DND-41 (cell line): ENCODE measurements around the gene CEBPE.

Source experiments
- ATAC-seq: fragments of 200-7000 bp; cut with Tn5 transposase; 3 replicates; pipeline ENCODE4 v1.9.1; 2021; ENCODE audit warnings: low read depth; ENCODE audit not compliant: insufficient read depth
- DNase-seq: peaks from one replicate; pipeline ENCODE4 v3.0.0-alpha.2; 2020
- H2AFZ ChIP-seq: 2 replicates; pipeline ENCODE4 v1.6.0; 2012; ENCODE audit warnings: low read depth, low read length
- H3K27ac ChIP-seq: 2 replicates; pipeline ENCODE4 v1.5.1; 2012; ENCODE audit warnings: low read length, inconsistent platforms
- H3K27me3 ChIP-seq: fragments of 200-600 bp; sonication (generic); 2 replicates; pipeline ENCODE4 v1.6.0; 2012; ENCODE audit warnings: low read length, mild to moderate bottlenecking, inconsistent platforms; ENCODE audit not compliant: insufficient read depth, poor library complexity
- H3K36me3 ChIP-seq: 2 replicates; pipeline ENCODE4 v1.5.1; 2012; ENCODE audit warnings: low read length, inconsistent platforms; ENCODE audit not compliant: insufficient read depth
- H3K4me1 ChIP-seq: 2 replicates; pipeline ENCODE4 v1.5.1; 2012; ENCODE audit warnings: mild to moderate bottlenecking, low read length; ENCODE audit not compliant: insufficient read depth
- H3K4me2 ChIP-seq: 2 replicates; pipeline ENCODE4 v1.6.0; 2012; ENCODE audit warnings: mild to moderate bottlenecking, moderate library complexity, low read length, inconsistent platforms; ENCODE audit not compliant: insufficient read depth
- H3K4me3 ChIP-seq, 2 experiments: fragments of 200-600 bp in 1 of 2; shearing (Covaris generic) in 1 of 2; 2 replicates each; pipeline ENCODE4 v1.5.1; 2012 to 2016; ENCODE audit warnings: inconsistent platforms in 2 of 2, low read length in 2 of 2, mild to moderate bottlenecking in 2 of 2, low read depth in 1 of 2, moderate library complexity in 1 of 2
- H3K79me2 ChIP-seq: 2 replicates; pipeline ENCODE4 v1.6.0; 2012; ENCODE audit warnings: low read length, inconsistent platforms; ENCODE audit not compliant: insufficient read depth
- H3K9ac ChIP-seq: 2 replicates; pipeline ENCODE4 v1.6.0; 2012; ENCODE audit warnings: low read depth, mild to moderate bottlenecking, inconsistent platforms, low read length, moderate library complexity
- H3K9me3 ChIP-seq: 2 replicates; pipeline ENCODE4 v1.5.1; 2012; ENCODE audit warnings: low read length, moderate library complexity, mild to moderate bottlenecking, inconsistent platforms; ENCODE audit not compliant: insufficient read depth, severe bottlenecking
- H4K20me1 ChIP-seq: 2 replicates; pipeline ENCODE4 v1.6.0; 2012; ENCODE audit warnings: low read length; ENCODE audit not compliant: insufficient read depth
- CTCF ChIP-seq: IDR thresholded peaks from 2 replicates; pipeline ENCODE4 v1.5.1; 2012; ENCODE audit warnings: borderline replicate concordance, low read length, moderate library complexity, mild to moderate bottlenecking; ENCODE audit not compliant: poor library complexity, severe bottlenecking; ENCODE audit errors: extremely low read depth
- EZH2 ChIP-seq: IDR thresholded peaks from 3 replicates; pipeline ENCODE4 v1.6.1; 2012; ENCODE audit warnings: borderline replicate concordance, low read depth, mild to moderate bottlenecking, moderate library complexity, low read length, inconsistent platforms; ENCODE audit not compliant: severe bottlenecking

Gene CEBPE

GRCh38 chr14:23125933-23126524, 7.0 kb upstream of the CEBPE start:
- H4K20me1 ChIP-seq = no peaks in the 10 kb centered on the region
- DNase-seq = no peak
- H3K4me2 ChIP-seq = no peak overlapping the region
- H2AFZ ChIP-seq = no peak overlapping the region
- H3K79me2 ChIP-seq = no peaks in the 10 kb centered on the region
- no peak overlapping the region for H3K27ac ChIP-seq
- H3K27me3 ChIP-seq = peaks cover 45% of the 10 kb centered on the region
- H3K9ac ChIP-seq = no peak overlapping the region
- H3K36me3 ChIP-seq = no peaks in the 10 kb centered on the region
- no peak for ATAC-seq
- TF ChIP-seq CTCF = no peak
- no peak for TF ChIP-seq EZH2
- peaks cover 2% of the 10 kb centered on the region; the same call in 1 of the 2 replicates for H3K4me1 ChIP-seq
- no peak overlapping the region for H3K4me3 ChIP-seq
- no peaks in the 10 kb centered on the region for H3K9me3 ChIP-seq

- no peak overlapping the region for H3K27ac ChIP-seq
- ATAC-seq = no peak
- no peak overlapping the region for H2AFZ ChIP-seq
- DNase-seq = no peak
- H3K27me3 ChIP-seq = peaks cover 41% of the 10 kb centered on the region
- no peaks in the 10 kb centered on the region for H3K79me2 ChIP-seq
- H3K36me3 ChIP-seq = no peaks in the 10 kb centered on the region
- H4K20me1 ChIP-seq = no peaks in the 10 kb centered on the region; the same call in 1 of the 2 replicates
- H3K4me3 ChIP-seq = no peak overlapping the region
- H3K4me2 ChIP-seq = no peak overlapping the region
- no peak overlapping the region for H3K9ac ChIP-seq
- H3K4me1 ChIP-seq = peaks cover 5% of the 10 kb centered on the region; the same call in 1 of the 2 replicates
- H3K9me3 ChIP-seq = no peaks in the 10 kb centered on the region
- TF ChIP-seq CTCF (no peak), EZH2 (no peak)
Observed at GRCh38 chr14:23125011-23125410, 6.0 kb upstream of the CEBPE start.

- Histone ChIP-seq H3K4me2 (no peak overlapping the region), H2AFZ (no peak overlapping the region), H3K27ac (no peak overlapping the region), H3K27me3 (peaks cover 41% of the 10 kb centered on the region), H3K4me1 (peaks cover 5% of the 10 kb centered on the region; the same call in 1 of the 2 replicates), H3K36me3 (no peaks in the 10 kb centered on the region), H3K9me3 (no peaks in the 10 kb centered on the region), H3K9ac (no peak overlapping the region), H4K20me1 (no peaks in the 10 kb centered on the region; the same call in 1 of the 2 replicates), H3K4me3 (no peak overlapping the region), H3K79me2 (no peaks in the 10 kb centered on the region)
- TF ChIP-seq EZH2 (no peak), CTCF (no peak)
- no peak for DNase-seq
- no peak for ATAC-seq
Observed at GRCh38 chr14:23124337-23124954, 5.4 kb upstream of the CEBPE start.
